Activated naive CD8-positive, alpha-beta T cell treated with anti-CD3 and anti-CD28 coated beads, Interleukin-2, amount 50 U/mL, for 24 hours (primary cell): ENCODE measurements around the gene KDM1B.
"Not testable (repeated sequence)": the region's sequence is repeated elsewhere in the genome, so short reads cannot be mapped to it uniquely, and the experiment has no call there.

Experiments
- ATAC-seq: fragments of 150-1000 bp; cut with Tn5 transposase; one replicate; pipeline ENCODE4 v1.10.0; 2021
- DNase-seq: peaks from one replicate; pipeline ENCODE4 v3.0.0; 2021
- H3K27ac Mint-ChIP-seq: one replicate; pipeline ENCODE4 v1.8.0; 2021; ENCODE audit warnings: mild to moderate bottlenecking, mixed read lengths
- H3K27me3 Mint-ChIP-seq: one replicate; pipeline ENCODE4 v1.8.0; 2021; ENCODE audit warnings: mixed read lengths
- H3K36me3 Mint-ChIP-seq: one replicate; pipeline ENCODE4 v1.8.0; 2021; ENCODE audit warnings: low read depth, mixed read lengths
- H3K4me1 Mint-ChIP-seq: one replicate; pipeline ENCODE4 v1.8.0; 2021; ENCODE audit warnings: mixed read lengths
- H3K4me3 Mint-ChIP-seq: one replicate; pipeline ENCODE4 v1.8.0; 2021; ENCODE audit warnings: mild to moderate bottlenecking, moderate library complexity, mixed read lengths
- H3K9me3 Mint-ChIP-seq: one replicate; pipeline ENCODE4 v1.8.0; 2021; ENCODE audit warnings: mixed read lengths

KDM1B gene

GRCh38 chr6:18189196-18189595, 34.0 kb downstream of the KDM1B start:
- no peak overlapping the region for H3K4me3 Mint-ChIP-seq
- H3K9me3 Mint-ChIP-seq, result no peaks in the 10 kb centered on the region
- H3K4me1 Mint-ChIP-seq, result peaks cover 22% of the 10 kb centered on the region
- H3K27me3 Mint-ChIP-seq, result no peaks in the 10 kb centered on the region
- peaks cover 23% of the 10 kb centered on the region for H3K36me3 Mint-ChIP-seq
- H3K27ac Mint-ChIP-seq, result no peak overlapping the region
- ATAC-seq, result no peak
- DNase-seq, result no peak

- no peak for ATAC-seq
- H3K27ac Mint-ChIP-seq, result no peak overlapping the region
These were observed 36.8 kb downstream of the KDM1B start for GRCh38 chr6:18192026-18192425.

GRCh38 chr6:18203786-18204185, 48.6 kb downstream of the KDM1B start:
- H3K36me3 Mint-ChIP-seq, result peaks cover 20% of the 10 kb centered on the region
- H3K4me3 Mint-ChIP-seq, result no peak overlapping the region
- H3K4me1 Mint-ChIP-seq, result no peaks in the 10 kb centered on the region
- no peaks in the 10 kb centered on the region for H3K9me3 Mint-ChIP-seq
- no peaks in the 10 kb centered on the region for H3K27me3 Mint-ChIP-seq
- DNase-seq (no peak), ATAC-seq (no peak)
- H3K27ac Mint-ChIP-seq, result no peak overlapping the region

More at GRCh38 chr6:18192026-18192425, 36.8 kb downstream of the KDM1B start:
- DNase-seq, result no peak
- Mint-ChIP-seq H3K4me1 (peaks cover 1% of the 10 kb centered on the region), H3K27me3 (no peaks in the 10 kb centered on the region), H3K4me3 (no peak overlapping the region), H3K36me3 (peaks cover 9% of the 10 kb centered on the region), H3K9me3 (no peaks in the 10 kb centered on the region)

GRCh38 chr6:18204691-18205090, 49.5 kb downstream of the KDM1B start:
- Mint-ChIP-seq H3K9me3 (no peaks in the 10 kb centered on the region), H3K4me3 (no peak overlapping the region), H3K36me3 (peaks cover 20% of the 10 kb centered on the region), H3K4me1 (no peaks in the 10 kb centered on the region), H3K27ac (no peak overlapping the region), H3K27me3 (no peaks in the 10 kb centered on the region)
- ATAC-seq, result no peak
- DNase-seq, result no peak

GRCh38 chr6:18206591-18206990, 51.4 kb downstream of the KDM1B start:
- no peak overlapping the region for H3K27ac Mint-ChIP-seq
- no peaks in the 10 kb centered on the region for H3K9me3 Mint-ChIP-seq
- H3K36me3 Mint-ChIP-seq, result peaks cover 14% of the 10 kb centered on the region
- DNase-seq, result no peak
- ATAC-seq, result no peak
- H3K4me3 Mint-ChIP-seq, result no peak overlapping the region
- H3K27me3 Mint-ChIP-seq, result no peaks in the 10 kb centered on the region
- H3K4me1 Mint-ChIP-seq, result peaks cover 5% of the 10 kb centered on the region

GRCh38 chr6:18207438-18207837, 52.2 kb downstream of the KDM1B start:
- peaks cover 14% of the 10 kb centered on the region for H3K36me3 Mint-ChIP-seq
- H3K9me3 Mint-ChIP-seq, result no peaks in the 10 kb centered on the region
- H3K27me3 Mint-ChIP-seq, result no peaks in the 10 kb centered on the region
- no peak overlapping the region for H3K27ac Mint-ChIP-seq
- H3K4me1 Mint-ChIP-seq, result peaks cover 6% of the 10 kb centered on the region
- no peak overlapping the region for H3K4me3 Mint-ChIP-seq
- no peak for ATAC-seq
- DNase-seq, result no peak

- H3K36me3 Mint-ChIP-seq, result peaks cover 14% of the 10 kb centered on the region
- H3K4me1 Mint-ChIP-seq, result peaks cover 6% of the 10 kb centered on the region
- H3K27me3 Mint-ChIP-seq, result no peaks in the 10 kb centered on the region
- DNase-seq, result no peak
- H3K9me3 Mint-ChIP-seq, result no peaks in the 10 kb centered on the region
- no peak for ATAC-seq
- H3K27ac Mint-ChIP-seq, result no peak overlapping the region
- H3K4me3 Mint-ChIP-seq, result no peak overlapping the region
These were observed 52.7 kb downstream of the KDM1B start for GRCh38 chr6:18207949-18208348.

- DNase-seq, ATAC-seq: not testable (repeated sequence)
- peaks cover 14% of the 10 kb centered on the region for H3K36me3 Mint-ChIP-seq
These were observed 53.6 kb downstream of the KDM1B start for GRCh38 chr6:18208778-18209177.

GRCh38 chr6:18209539-18210197, 54.4 kb downstream of the KDM1B start:
- no peak for ATAC-seq
- Mint-ChIP-seq H3K4me1 (peaks cover 12% of the 10 kb centered on the region), H3K36me3 (peaks cover 15% of the 10 kb centered on the region), H3K27me3 (no peaks in the 10 kb centered on the region), H3K9me3 (no peaks in the 10 kb centered on the region), H3K27ac (no peak overlapping the region), H3K4me3 (no peak overlapping the region)
- no peak for DNase-seq

More at GRCh38 chr6:18208778-18209177, 53.6 kb downstream of the KDM1B start:
- not testable (repeated sequence) for H3K4me3 Mint-ChIP-seq, H3K27me3 Mint-ChIP-seq, H3K27ac Mint-ChIP-seq, H3K9me3 Mint-ChIP-seq, H3K4me1 Mint-ChIP-seq

GRCh38 chr6:18210707-18211106, 55.5 kb downstream of the KDM1B start:
- H3K36me3 Mint-ChIP-seq, result peaks cover 18% of the 10 kb centered on the region
- H3K4me3 Mint-ChIP-seq, result no peak overlapping the region
- no peaks in the 10 kb centered on the region for H3K27me3 Mint-ChIP-seq
- H3K27ac Mint-ChIP-seq, result no peak overlapping the region
- no peak for DNase-seq
- no peak for ATAC-seq
- peaks cover 15% of the 10 kb centered on the region for H3K4me1 Mint-ChIP-seq
- H3K9me3 Mint-ChIP-seq, result no peaks in the 10 kb centered on the region

GRCh38 chr6:18211338-18211737, 56.1 kb downstream of the KDM1B start:
- Mint-ChIP-seq H3K27me3 (no peaks in the 10 kb centered on the region), H3K4me1 (peaks cover 16% of the 10 kb centered on the region), H3K27ac (no peak overlapping the region), H3K36me3 (peaks cover 21% of the 10 kb centered on the region), H3K9me3 (no peaks in the 10 kb centered on the region), H3K4me3 (no peak overlapping the region)
- ATAC-seq (peak; percentile 77), DNase-seq (no peak)

- Mint-ChIP-seq H3K4me3 (no peak overlapping the region), H3K4me1 (peaks cover 19% of the 10 kb centered on the region), H3K9me3 (no peaks in the 10 kb centered on the region), H3K36me3 (peaks cover 29% of the 10 kb centered on the region), H3K27ac (no peak overlapping the region), H3K27me3 (no peaks in the 10 kb centered on the region)
- no peak for DNase-seq
- ATAC-seq, result no peak
These were observed 57.0 kb downstream of the KDM1B start for GRCh38 chr6:18212231-18212630.

GRCh38 chr6:18213439-18213838, 58.2 kb downstream of the KDM1B start:
- ATAC-seq (no peak), DNase-seq (no peak)
- Mint-ChIP-seq H3K27ac (no peak overlapping the region), H3K36me3 (peaks cover 27% of the 10 kb centered on the region), H3K4me1 (peaks cover 19% of the 10 kb centered on the region), H3K4me3 (no peak overlapping the region), H3K9me3 (no peaks in the 10 kb centered on the region), H3K27me3 (no peaks in the 10 kb centered on the region)

GRCh38 chr6:18214003-18214402, 58.8 kb downstream of the KDM1B start:
- H3K4me1 Mint-ChIP-seq, result peaks cover 19% of the 10 kb centered on the region
- peak overlapping the region; percentile 1 for H3K4me3 Mint-ChIP-seq
- H3K36me3 Mint-ChIP-seq, result peaks cover 29% of the 10 kb centered on the region
- DNase-seq (no peak), ATAC-seq (no peak)
- H3K9me3 Mint-ChIP-seq, result no peaks in the 10 kb centered on the region
- H3K27me3 Mint-ChIP-seq, result no peaks in the 10 kb centered on the region
- H3K27ac Mint-ChIP-seq, result no peak overlapping the region

GRCh38 chr6:18215436-18215835, 60.2 kb downstream of the KDM1B start:
- H3K36me3 Mint-ChIP-seq, result peaks cover 33% of the 10 kb centered on the region

GRCh38 chr6:18216411-18216810, 61.2 kb downstream of the KDM1B start:
- Mint-ChIP-seq H3K27ac (no peak overlapping the region), H3K27me3 (no peaks in the 10 kb centered on the region), H3K4me1 (peaks cover 16% of the 10 kb centered on the region), H3K9me3 (no peaks in the 10 kb centered on the region), H3K36me3 (peaks cover 39% of the 10 kb centered on the region), H3K4me3 (no peak overlapping the region)
- DNase-seq (no peak), ATAC-seq (no peak)

More at GRCh38 chr6:18215436-18215835, 60.2 kb downstream of the KDM1B start:
- Mint-ChIP-seq H3K27ac (no peak overlapping the region), H3K27me3 (no peaks in the 10 kb centered on the region), H3K4me3 (no peak overlapping the region), H3K9me3 (no peaks in the 10 kb centered on the region), H3K4me1 (peaks cover 19% of the 10 kb centered on the region)
- DNase-seq (no peak), ATAC-seq (no peak)
